A673 (cell line): ENCODE measurements around the gene HBA1.

ENCODE experiments used
- CTCF ChIP-seq: fragments of 300-800, 200-600 bp; sonication (generic); conservative IDR thresholded peaks from 2 replicates; pipeline ENCODE4 v1.5.1; 2017; ENCODE audit warnings: low read depth, mild to moderate bottlenecking, antibody characterized with exemption, low read length, moderate library complexity, mixed read lengths
- EZH2 ChIP-seq: fragments of 200-600 bp; sonication (generic); IDR thresholded peaks from 2 replicates; pipeline ENCODE4 v1.6.1; 2017; ENCODE audit warnings: borderline replicate concordance, low read depth, mild to moderate bottlenecking, mixed read lengths, antibody characterized with exemption, low read length; ENCODE audit not compliant: poor library complexity, severe bottlenecking

GRCh38 chr16:129075-129474 is 47.4 kb upstream of the HBA1 start:
- TF ChIP-seq CTCF (no peak), EZH2 (no peak)
